Keratinocyte (primary cell): ENCODE results near the gene MAP4K2. TPM values are rescaled to one million over a fixed set of nuclear protein-coding genes. Genes with fewer than 3 reads are reported as not detected.

Experiments used
- DNase-seq: peaks from one replicate; pipeline ENCODE4 v3.0.0-alpha.2; 2011; ENCODE audit warnings: low read depth, missing footprints, low spot score
- FAIRE-seq: peaks from 2 replicates; lab custom pipeline; 2011; peaks lifted over from hg19 to GRCh38; lab: Jason Lieb, UNC
- H2AFZ ChIP-seq: 2 replicates; pipeline ENCODE4 v1.6.0; 2012; ENCODE audit warnings: low read length, control low read depth, inconsistent platforms; ENCODE audit not compliant: control insufficient read depth
- H3K27ac ChIP-seq: 2 replicates; pipeline ENCODE4 v1.5.1; 2011; ENCODE audit warnings: low read length; ENCODE audit not compliant: control insufficient read depth, insufficient read depth
- H3K27me3 ChIP-seq: 3 replicates; pipeline ENCODE4 v1.6.0; 2011; ENCODE audit warnings: low read length; ENCODE audit not compliant: control insufficient read depth, insufficient read depth; ENCODE audit errors: extremely low read depth
- H3K36me3 ChIP-seq, 2 experiments: 2 replicates in 1 of 2; 3 replicates in 1 of 2; pipeline ENCODE4 v1.5.1; 2011; ENCODE audit warnings: low read length in 2 of 2, mild to moderate bottlenecking in 1 of 2; ENCODE audit not compliant: control insufficient read depth in 2 of 2, insufficient read depth in 2 of 2; ENCODE audit errors: extremely low read depth in 1 of 2
- H3K4me1 ChIP-seq: 3 replicates; pipeline ENCODE4 v1.5.1; 2011; ENCODE audit warnings: low read length; ENCODE audit not compliant: control insufficient read depth, insufficient read depth; ENCODE audit errors: extremely low read depth
- H3K4me2 ChIP-seq: 3 replicates; pipeline ENCODE4 v1.6.0; 2011; ENCODE audit warnings: low read depth, low read length; ENCODE audit not compliant: control insufficient read depth, insufficient read depth; ENCODE audit errors: extremely low read depth
- H3K4me3 ChIP-seq, 3 experiments: fragments of 200-600 bp in 1 of 3; sonication (generic) in 1 of 3; 2 replicates in 2 of 3; 3 replicates in 1 of 3; pipeline ENCODE4 v1.5.1; 2011 to 2016; ENCODE audit warnings: low read length in 3 of 3, mild to moderate bottlenecking in 3 of 3, control low read depth in 2 of 3, inconsistent platforms in 1 of 3, low read depth in 1 of 3, mixed read lengths in 1 of 3, mixed run types in 1 of 3, moderate library complexity in 1 of 3; ENCODE audit not compliant: control insufficient read depth in 2 of 3, insufficient read depth in 2 of 3; ENCODE audit errors: extremely low read depth in 1 of 3
- H3K79me2 ChIP-seq: 2 replicates; pipeline ENCODE4 v1.6.0; 2012; ENCODE audit warnings: low read length; ENCODE audit not compliant: control insufficient read depth, insufficient read depth
- H3K9ac ChIP-seq: 3 replicates; pipeline ENCODE4 v1.6.0; 2011; ENCODE audit warnings: low read length; ENCODE audit not compliant: control insufficient read depth, insufficient read depth; ENCODE audit errors: extremely low read depth
- H3K9me1 ChIP-seq: 3 replicates; pipeline ENCODE4 v1.6.0; 2011; ENCODE audit warnings: low read length; ENCODE audit not compliant: control insufficient read depth, insufficient read depth; ENCODE audit errors: extremely low read depth
- H3K9me3 ChIP-seq: 2 replicates; pipeline ENCODE4 v1.5.1; 2012; ENCODE audit warnings: low read depth, low read length; ENCODE audit not compliant: control insufficient read depth
- H4K20me1 ChIP-seq: 3 replicates; pipeline ENCODE4 v1.6.0; 2011; ENCODE audit warnings: low read length; ENCODE audit not compliant: control insufficient read depth, insufficient read depth; ENCODE audit errors: extremely low read depth
- EZH2 ChIP-seq: IDR thresholded peaks from one replicate; pipeline ENCODE4 v1.6.1; 2012; ENCODE audit warnings: inconsistent platforms, mild to moderate bottlenecking, low read length, moderate library complexity
- dilution Hi-C: fragments of 300-500 bp; cut with MboI; formaldehyde crosslinking; loops from one replicate; pipeline ENCODE4 v1.7.0; 2020; ENCODE audit warnings: low sequenced_read_pairs; ENCODE audit not compliant: extremely low pct_ligation_motif_present
- polyA plus RNA-seq, 5 experiments: library from polyadenylated mRNA; depleted of rRNA in 3 of 5; stranded (reverse) in 3 of 5; stranded (forward) in 1 of 5; unstranded in 1 of 5; fragments of >200 nt; gene quantifications; 1 replicate in 1 of 5; 2 replicates in 3 of 5; 3 replicates in 1 of 5; pipeline versions ENCODE4 v1.2.1 to v1.2.3, GENCODE V29; 2011 to 2012; ENCODE audit warnings: missing spikeins in 2 of 5, low read depth in 1 of 5, low replicate concordance in 1 of 5
- TF ChIP-seq, protein P1 (sequence below), 3 experiments: IDR thresholded peaks in 1 of 3; conservative IDR thresholded peaks in 1 of 3; optimal IDR thresholded peaks in 1 of 3; 2 replicates in 2 of 3; 3 replicates in 1 of 3; pipeline versions ENCODE3 to v1.5.1; 2011; ENCODE audit warnings: low read length in 3 of 3, mild to moderate bottlenecking in 3 of 3, moderate library complexity in 2 of 3, control low read depth in 1 of 3, inconsistent platforms in 1 of 3; ENCODE audit not compliant: insufficient read depth in 2 of 3; ENCODE audit errors: extremely low read depth in 1 of 3

MAP4K2 gene
- polyA plus RNA-seq, 1 donor (not counting 4 experiments of a cell fraction or from before 2014, with no cell fraction given) = 6.7 TPM

- FAIRE-seq (no peak), DNase-seq (no peak)
- no peaks in the 10 kb centered on the region for H3K9me1 ChIP-seq
- TF ChIP-seq, protein P1, sequence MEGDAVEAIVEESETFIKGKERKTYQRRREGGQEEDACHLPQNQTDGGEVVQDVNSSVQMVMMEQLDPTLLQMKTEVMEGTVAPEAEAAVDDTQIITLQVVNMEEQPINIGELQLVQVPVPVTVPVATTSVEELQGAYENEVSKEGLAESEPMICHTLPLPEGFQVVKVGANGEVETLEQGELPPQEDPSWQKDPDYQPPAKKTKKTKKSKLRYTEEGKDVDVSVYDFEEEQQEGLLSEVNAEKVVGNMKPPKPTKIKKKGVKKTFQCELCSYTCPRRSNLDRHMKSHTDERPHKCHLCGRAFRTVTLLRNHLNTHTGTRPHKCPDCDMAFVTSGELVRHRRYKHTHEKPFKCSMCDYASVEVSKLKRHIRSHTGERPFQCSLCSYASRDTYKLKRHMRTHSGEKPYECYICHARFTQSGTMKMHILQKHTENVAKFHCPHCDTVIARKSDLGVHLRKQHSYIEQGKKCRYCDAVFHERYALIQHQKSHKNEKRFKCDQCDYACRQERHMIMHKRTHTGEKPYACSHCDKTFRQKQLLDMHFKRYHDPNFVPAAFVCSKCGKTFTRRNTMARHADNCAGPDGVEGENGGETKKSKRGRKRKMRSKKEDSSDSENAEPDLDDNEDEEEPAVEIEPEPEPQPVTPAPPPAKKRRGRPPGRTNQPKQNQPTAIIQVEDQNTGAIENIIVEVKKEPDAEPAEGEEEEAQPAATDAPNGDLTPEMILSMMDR (optimal IDR thresholded peaks at IDR 0.05 in 1 of 3, IDR thresholded peaks at IDR 0.05 in 1 of 3, conservative IDR thresholded peaks at IDR 0.05 in 1 of 3; ENCODE audit: extremely low read depth in 1 of 3, insufficient read depth in 2 of 3, low read length in 3 of 3) = no peak
- TF ChIP-seq EZH2 = no peak
- H3K4me3 ChIP-seq = peak overlapping the region; percentile 67 to 100 (median 99)
- peak overlapping the region; percentile 91 for H3K9ac ChIP-seq
- peaks cover 49% of the 10 kb centered on the region for H3K79me2 ChIP-seq
- H3K27me3 ChIP-seq = no peaks in the 10 kb centered on the region
- dilution Hi-C loops = no loop called here
- H3K4me2 ChIP-seq = peak overlapping the region; percentile 100
- H4K20me1 ChIP-seq = peaks cover 44% of the 10 kb centered on the region
- peak overlapping the region; percentile 93 for H3K27ac ChIP-seq
- H3K36me3 ChIP-seq = peaks cover 24 to 40% of the 10 kb centered on the region in 2 experiments
- no peaks in the 10 kb centered on the region for H3K9me3 ChIP-seq
- no peak overlapping the region for H2AFZ ChIP-seq
- peaks cover 16% of the 10 kb centered on the region for H3K4me1 ChIP-seq
Observed at GRCh38 chr11:64777449-64778222, 25.4 kb downstream of the MAP4K2 start.

DNA sequence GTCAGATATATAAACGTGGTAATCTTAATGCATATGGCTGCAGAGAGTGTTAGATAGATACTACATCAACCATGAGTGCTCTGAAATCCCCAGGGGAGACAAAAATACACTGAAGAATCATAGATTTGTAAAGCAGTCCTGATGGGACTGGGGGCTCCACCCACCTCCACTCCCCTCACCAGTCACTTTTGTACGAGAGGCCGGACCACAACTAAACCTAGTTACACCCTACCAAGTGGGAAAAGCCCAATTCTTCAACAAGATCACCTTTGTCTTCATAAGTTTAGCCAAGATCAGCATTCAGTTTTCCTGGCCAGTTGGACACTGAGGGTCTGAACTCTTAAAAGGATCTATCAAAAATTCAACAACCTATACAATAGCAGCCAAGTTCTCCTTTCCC is 26.1 kb downstream of the MAP4K2 start:
- DNase-seq (no peak), FAIRE-seq (no peak)
- no peaks in the 10 kb centered on the region for H3K9me1 ChIP-seq
- H3K9me3 ChIP-seq = no peaks in the 10 kb centered on the region
- H2AFZ ChIP-seq = no peak overlapping the region
- H3K9ac ChIP-seq = peak overlapping the region; percentile 91
- no peaks in the 10 kb centered on the region for H3K27me3 ChIP-seq
- peaks cover 56% of the 10 kb centered on the region for H3K79me2 ChIP-seq
- H3K4me3 ChIP-seq = peak overlapping the region; percentile 58 to 100 (median 99)
- peaks cover 26 to 45% of the 10 kb centered on the region in 2 experiments for H3K36me3 ChIP-seq
- dilution Hi-C loops = no loop called here
- peak overlapping the region; percentile 100 for H3K4me2 ChIP-seq
- H3K4me1 ChIP-seq = peaks cover 16% of the 10 kb centered on the region
- peaks cover 49% of the 10 kb centered on the region for H4K20me1 ChIP-seq
- H3K27ac ChIP-seq = peak overlapping the region; percentile 73
- TF ChIP-seq, protein P1 (optimal IDR thresholded peaks at IDR 0.05 in 1 of 3, IDR thresholded peaks at IDR 0.05 in 1 of 3, conservative IDR thresholded peaks at IDR 0.05 in 1 of 3; ENCODE audit: extremely low read depth in 1 of 3, insufficient read depth in 2 of 3, low read length in 3 of 3) = no peak
- no peak for TF ChIP-seq EZH2
